Stimulated activated CD8-positive, alpha-beta memory T cell treated with anti-CD3 and anti-CD28 coated beads, Interleukin-15, amount 100 ng/mL, for 48 hours (primary cell): ENCODE results near the gene XRCC2.

ENCODE experiments used
- DNase-seq, 2 donors: peaks; one replicate each; pipeline ENCODE4 v3.0.0-alpha.2; 2020; ENCODE audit warnings: low read depth in 2 of 2

The XRCC2 gene

GRCh38 chr7:152615031-152615741 is 60.8 kb downstream of the XRCC2 start:
- no peak for DNase-seq

GRCh38 chr7:152608656-152609055 is 67.3 kb downstream of the XRCC2 start:
- DNase-seq, result no peak

- DNase-seq, result no peak
Observed at GRCh38 chr7:152608208-152608607, 67.7 kb downstream of the XRCC2 start.

- DNase-seq, result no peak
Observed at GRCh38 chr7:152607007-152607406, 68.9 kb downstream of the XRCC2 start.

GRCh38 chr7:152602962-152603361 is 73.0 kb downstream of the XRCC2 start:
- DNase-seq, result no peak

- no peak for DNase-seq
Observed at GRCh38 chr7:152601305-152601798, 74.6 kb downstream of the XRCC2 start.

GRCh38 chr7:152600266-152600665 is 75.7 kb downstream of the XRCC2 start:
- DNase-seq, result no peak

- DNase-seq, result no peak
Observed at GRCh38 chr7:152597507-152597906, 78.4 kb downstream of the XRCC2 start.

- no peak for DNase-seq
Observed at GRCh38 chr7:152596824-152597223, 79.1 kb downstream of the XRCC2 start.
